ENCODE results near the gene UBA52. TPM values are rescaled to one million over a fixed set of nuclear protein-coding genes. Genes with fewer than 3 reads are reported as not detected.

Gene UBA52
- total RNA-seq, 1 experiment from 2014 or later: 1,265 TPM

GRCh38 chr19:18533058-18533457, 38.6 kb upstream of the UBA52 start:
- Histone ChIP-seq H3K27ac (ENCODE audit: insufficient read length, low read depth, low read length) (no peak overlapping the region), H2BK120ac (ENCODE audit: low read depth, low read length, poor library complexity, severe bottlenecking) (no peak overlapping the region), H4K8ac (replicated peaks; ENCODE audit: insufficient read length, low read depth, low read length) (no peak overlapping the region), H3K9ac (ENCODE audit: extremely low read depth, insufficient read length, low read length) (no peak overlapping the region), H2AK5ac (ENCODE audit: insufficient read length, low read length) (no peak overlapping the region), H2BK15ac (ENCODE audit: low read depth, low read length) (no peak overlapping the region), H3K23ac (ENCODE audit: insufficient read length, low read depth, low read length) (no peak overlapping the region), H2AFZ (ENCODE audit: low read length) (no peak overlapping the region), H2BK12ac (ENCODE audit: insufficient read length, low read depth, low read length) (no peak overlapping the region), H2BK5ac (ENCODE audit: insufficient read length, low read length) (no peak overlapping the region), H3K79me2 (ENCODE audit: insufficient read depth, low read length) (no peaks in the 10 kb centered on the region), H4K5ac (ENCODE audit: insufficient read length, low read depth, low read length) (no peak overlapping the region), H3K4ac (ENCODE audit: low read depth, low read length) (no peak overlapping the region), H3K56ac (ENCODE audit: insufficient read length, low read depth, low read length) (no peak overlapping the region), H4K91ac (ENCODE audit: insufficient read length, low read depth, low read length) (no peak overlapping the region), H3K4me1 (ENCODE audit: insufficient read depth, low read length) (no peaks in the 10 kb centered on the region), H3K18ac (ENCODE audit: insufficient read length, low read depth, low read length) (no peak overlapping the region), H3K14ac (ENCODE audit: insufficient read depth, low read length) (no peak overlapping the region), H3K79me1 (ENCODE audit: insufficient read depth, low read depth, low read length, poor library complexity, severe bottlenecking) (no peaks in the 10 kb centered on the region), H3K23me2 (ENCODE audit: insufficient read length, low read depth, low read length, poor library complexity, severe bottlenecking) (no peaks in the 10 kb centered on the region), H3K27me3 (ENCODE audit: insufficient read depth, low read length) (no peaks in the 10 kb centered on the region), H3K9me3 (ENCODE audit: control insufficient read depth, low read depth, low read length) (no peaks in the 10 kb centered on the region), H3K4me2 (ENCODE audit: insufficient read depth, insufficient read length, low read length) (no peak overlapping the region), H3T11ph (ENCODE audit: low read length) (no peak overlapping the region), H4K20me1 (ENCODE audit: control insufficient read depth, insufficient read depth, insufficient read length) (no peaks in the 10 kb centered on the region), H2BK20ac (ENCODE audit: low read depth, low read length, poor library complexity, severe bottlenecking) (no peak overlapping the region)
- H3K27ac Mint-ChIP-seq: no peak overlapping the region
- TF ChIP-seq, protein P1, sequence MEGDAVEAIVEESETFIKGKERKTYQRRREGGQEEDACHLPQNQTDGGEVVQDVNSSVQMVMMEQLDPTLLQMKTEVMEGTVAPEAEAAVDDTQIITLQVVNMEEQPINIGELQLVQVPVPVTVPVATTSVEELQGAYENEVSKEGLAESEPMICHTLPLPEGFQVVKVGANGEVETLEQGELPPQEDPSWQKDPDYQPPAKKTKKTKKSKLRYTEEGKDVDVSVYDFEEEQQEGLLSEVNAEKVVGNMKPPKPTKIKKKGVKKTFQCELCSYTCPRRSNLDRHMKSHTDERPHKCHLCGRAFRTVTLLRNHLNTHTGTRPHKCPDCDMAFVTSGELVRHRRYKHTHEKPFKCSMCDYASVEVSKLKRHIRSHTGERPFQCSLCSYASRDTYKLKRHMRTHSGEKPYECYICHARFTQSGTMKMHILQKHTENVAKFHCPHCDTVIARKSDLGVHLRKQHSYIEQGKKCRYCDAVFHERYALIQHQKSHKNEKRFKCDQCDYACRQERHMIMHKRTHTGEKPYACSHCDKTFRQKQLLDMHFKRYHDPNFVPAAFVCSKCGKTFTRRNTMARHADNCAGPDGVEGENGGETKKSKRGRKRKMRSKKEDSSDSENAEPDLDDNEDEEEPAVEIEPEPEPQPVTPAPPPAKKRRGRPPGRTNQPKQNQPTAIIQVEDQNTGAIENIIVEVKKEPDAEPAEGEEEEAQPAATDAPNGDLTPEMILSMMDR (conservative IDR thresholded peaks at IDR 0.05): no peak
- no peaks in the 10 kb centered on the region for H3K9me3 Mint-ChIP-seq
- no peaks in the 10 kb centered on the region for H3K27me3 Mint-ChIP-seq (ENCODE audit: low read depth)
- WGBS (ENCODE audit: extremely low coverage, insufficient read length, low lambda C conversion rate): no CpG with 5 or more reads among the region's 4 CpGs
- H3K4me3 Mint-ChIP-seq: no peak overlapping the region
- no peaks in the 10 kb centered on the region for H3K4me1 Mint-ChIP-seq
- H3K36me3 Mint-ChIP-seq (ENCODE audit: insufficient read depth in 1 of 3, low read depth in 3 of 3): peaks cover 22 to 56% (median 52%) of the 10 kb centered on the region in 3 experiments
- DNase-seq: no peak

Data from H9 (cell line).